Osteocyte (in vitro differentiated cells): ENCODE results near the gene SLC10A1. TPM values are rescaled to one million over a fixed set of nuclear protein-coding genes. Genes with fewer than 3 reads are reported as not detected.

Experiments
- DNase-seq: peaks from one replicate; pipeline ENCODE4 v3.0.0; 2021; ENCODE audit warnings: mixed read lengths; ENCODE audit not compliant: unreplicated experiment; ENCODE audit errors: extremely low spot score
- H3K27ac Mint-ChIP-seq: one replicate; pipeline ENCODE4 v1.8.0; 2021; ENCODE audit warnings: mild to moderate bottlenecking, mixed read lengths; ENCODE audit not compliant: unreplicated experiment
- H3K27me3 Mint-ChIP-seq: one replicate; pipeline ENCODE4 v1.8.0; 2021; ENCODE audit warnings: mixed read lengths; ENCODE audit not compliant: unreplicated experiment
- H3K36me3 Mint-ChIP-seq: one replicate; pipeline ENCODE4 v1.8.0; 2021; ENCODE audit warnings: mixed read lengths; ENCODE audit not compliant: unreplicated experiment
- H3K4me1 Mint-ChIP-seq: one replicate; pipeline ENCODE4 v1.8.0; 2021; ENCODE audit warnings: mixed read lengths; ENCODE audit not compliant: unreplicated experiment
- H3K4me3 Mint-ChIP-seq: one replicate; pipeline ENCODE4 v1.8.0; 2021; ENCODE audit warnings: mild to moderate bottlenecking, moderate library complexity, mixed read lengths; ENCODE audit not compliant: unreplicated experiment
- H3K9me3 Mint-ChIP-seq: one replicate; pipeline ENCODE4 v1.8.0; 2021; ENCODE audit warnings: mixed read lengths; ENCODE audit not compliant: unreplicated experiment
- total RNA-seq: library from RNA; stranded (reverse); gene quantifications from 2 replicates; pipeline ENCODE4 v1.2.1, GENCODE V29; 2021
- TF ChIP-seq, protein P1 (sequence below): fragments of 200-600 bp; sonication (generic); IDR thresholded peaks from 2 replicates; pipeline ENCODE4 v1.5.0; 2021; ENCODE audit warnings: antibody characterized with exemption, mild to moderate bottlenecking, moderate library complexity

Gene SLC10A1
- total RNA-seq, 1 donor from 2014 or later = not detected

DNA sequence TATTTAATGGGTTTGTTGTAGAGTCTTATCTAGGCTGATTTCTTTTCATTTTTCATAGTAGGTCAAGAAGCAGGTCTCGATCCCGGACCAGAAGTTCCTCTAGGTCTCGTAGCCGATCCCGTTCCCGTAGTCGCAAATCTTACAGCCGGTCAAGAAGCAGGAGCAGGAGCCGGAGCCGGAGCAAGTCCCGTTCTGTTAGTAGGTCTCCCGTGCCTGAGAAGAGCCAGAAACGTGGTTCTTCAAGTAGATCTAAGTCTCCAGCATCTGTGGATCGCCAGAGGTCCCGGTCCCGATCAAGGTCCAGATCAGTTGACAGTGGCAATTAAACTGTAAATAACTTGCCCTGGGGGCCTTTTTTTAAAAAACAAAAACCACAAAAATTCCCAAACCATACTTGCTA lies 25.9 kb downstream of the SLC10A1 start:
- TF ChIP-seq, protein P1, sequence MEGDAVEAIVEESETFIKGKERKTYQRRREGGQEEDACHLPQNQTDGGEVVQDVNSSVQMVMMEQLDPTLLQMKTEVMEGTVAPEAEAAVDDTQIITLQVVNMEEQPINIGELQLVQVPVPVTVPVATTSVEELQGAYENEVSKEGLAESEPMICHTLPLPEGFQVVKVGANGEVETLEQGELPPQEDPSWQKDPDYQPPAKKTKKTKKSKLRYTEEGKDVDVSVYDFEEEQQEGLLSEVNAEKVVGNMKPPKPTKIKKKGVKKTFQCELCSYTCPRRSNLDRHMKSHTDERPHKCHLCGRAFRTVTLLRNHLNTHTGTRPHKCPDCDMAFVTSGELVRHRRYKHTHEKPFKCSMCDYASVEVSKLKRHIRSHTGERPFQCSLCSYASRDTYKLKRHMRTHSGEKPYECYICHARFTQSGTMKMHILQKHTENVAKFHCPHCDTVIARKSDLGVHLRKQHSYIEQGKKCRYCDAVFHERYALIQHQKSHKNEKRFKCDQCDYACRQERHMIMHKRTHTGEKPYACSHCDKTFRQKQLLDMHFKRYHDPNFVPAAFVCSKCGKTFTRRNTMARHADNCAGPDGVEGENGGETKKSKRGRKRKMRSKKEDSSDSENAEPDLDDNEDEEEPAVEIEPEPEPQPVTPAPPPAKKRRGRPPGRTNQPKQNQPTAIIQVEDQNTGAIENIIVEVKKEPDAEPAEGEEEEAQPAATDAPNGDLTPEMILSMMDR = no peak
- Mint-ChIP-seq H3K27ac (no peak overlapping the region), H3K4me3 (no peak overlapping the region), H3K36me3 (peaks cover 67% of the 10 kb centered on the region), H3K27me3 (no peaks in the 10 kb centered on the region), H3K4me1 (peaks cover 35% of the 10 kb centered on the region), H3K9me3 (no peaks in the 10 kb centered on the region)
- peak; percentile 62 for DNase-seq

DNA sequence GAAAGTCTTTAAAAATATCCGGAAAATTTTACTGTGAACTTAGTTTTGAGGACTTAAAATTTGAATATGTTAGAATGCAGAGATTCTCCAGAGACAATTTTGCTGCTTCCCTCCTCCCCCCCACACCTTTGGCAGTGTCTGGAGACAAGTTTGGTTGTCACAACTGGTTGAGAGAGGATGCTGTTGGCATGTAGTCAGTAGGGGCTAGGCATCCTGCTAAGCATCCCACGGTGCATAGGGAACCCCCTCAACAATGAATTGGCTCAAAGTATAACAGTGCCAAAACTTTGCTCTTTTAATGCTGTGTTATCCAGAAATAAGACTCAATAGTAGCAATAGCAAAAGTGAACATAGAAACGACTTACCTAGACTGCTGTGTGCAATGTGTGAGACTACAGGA lies 26.5 kb downstream of the SLC10A1 start:
- TF ChIP-seq, protein P1 = no peak
- Mint-ChIP-seq H3K4me1 (peaks cover 38% of the 10 kb centered on the region), H3K27me3 (no peaks in the 10 kb centered on the region), H3K27ac (no peak overlapping the region), H3K9me3 (no peaks in the 10 kb centered on the region), H3K4me3 (no peak overlapping the region), H3K36me3 (peaks cover 62% of the 10 kb centered on the region)
- DNase-seq = no peak

DNA sequence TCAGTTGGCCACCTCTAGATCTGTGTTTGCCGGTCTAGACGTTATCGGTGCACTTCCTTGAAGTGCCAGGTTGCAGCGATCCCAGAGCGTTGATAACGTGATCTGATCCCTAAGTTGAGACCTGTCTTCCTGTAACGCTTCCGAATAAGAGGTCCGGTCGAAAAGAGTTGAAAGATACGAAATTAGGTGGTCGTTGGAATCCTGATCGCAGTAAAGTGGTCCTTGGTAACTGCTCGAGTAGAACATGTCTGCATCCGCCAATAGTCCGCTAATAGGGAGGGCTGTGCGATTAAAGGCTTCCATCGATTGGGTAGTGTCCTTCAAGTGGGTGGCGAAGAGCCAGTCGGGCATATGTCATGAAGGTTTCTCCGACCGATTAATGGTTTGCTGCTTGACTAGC lies 27.4 kb downstream of the SLC10A1 start:
- Mint-ChIP-seq H3K27ac (no peak overlapping the region), H3K36me3 (peaks cover 56% of the 10 kb centered on the region), H3K4me1 (peaks cover 38% of the 10 kb centered on the region), H3K9me3 (no peaks in the 10 kb centered on the region), H3K4me3 (peak overlapping the region; percentile 23), H3K27me3 (no peaks in the 10 kb centered on the region)
- TF ChIP-seq, protein P1 = no peak
- DNase-seq = peak; percentile 36

DNA sequence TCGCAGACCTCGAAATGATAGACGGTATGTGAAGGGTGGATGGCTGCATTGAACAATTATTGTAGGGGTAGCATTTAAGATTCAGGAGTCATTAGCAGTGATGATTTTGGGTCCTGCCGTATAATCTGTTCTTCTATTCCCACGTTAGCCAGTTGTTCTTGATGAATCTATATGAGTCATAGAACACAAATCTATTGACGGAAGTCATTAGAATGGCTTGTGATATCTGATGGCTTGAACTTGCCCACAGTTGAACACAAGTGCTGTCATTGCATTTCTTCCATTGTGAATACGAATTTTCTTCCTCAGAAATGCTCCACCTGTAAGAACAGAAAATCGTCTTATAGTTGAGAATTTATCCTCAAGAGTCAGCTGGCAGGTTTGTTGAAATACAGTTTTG lies 28.2 kb downstream of the SLC10A1 start:
- H3K36me3 Mint-ChIP-seq = peaks cover 55% of the 10 kb centered on the region
- no peaks in the 10 kb centered on the region for H3K27me3 Mint-ChIP-seq
- DNase-seq = peak; percentile 15
- H3K4me3 Mint-ChIP-seq = peak overlapping the region; percentile 95
- TF ChIP-seq, protein P1 = no peak
- no peaks in the 10 kb centered on the region for H3K9me3 Mint-ChIP-seq
- H3K27ac Mint-ChIP-seq = peak overlapping the region; percentile 3
- peaks cover 38% of the 10 kb centered on the region for H3K4me1 Mint-ChIP-seq

DNA sequence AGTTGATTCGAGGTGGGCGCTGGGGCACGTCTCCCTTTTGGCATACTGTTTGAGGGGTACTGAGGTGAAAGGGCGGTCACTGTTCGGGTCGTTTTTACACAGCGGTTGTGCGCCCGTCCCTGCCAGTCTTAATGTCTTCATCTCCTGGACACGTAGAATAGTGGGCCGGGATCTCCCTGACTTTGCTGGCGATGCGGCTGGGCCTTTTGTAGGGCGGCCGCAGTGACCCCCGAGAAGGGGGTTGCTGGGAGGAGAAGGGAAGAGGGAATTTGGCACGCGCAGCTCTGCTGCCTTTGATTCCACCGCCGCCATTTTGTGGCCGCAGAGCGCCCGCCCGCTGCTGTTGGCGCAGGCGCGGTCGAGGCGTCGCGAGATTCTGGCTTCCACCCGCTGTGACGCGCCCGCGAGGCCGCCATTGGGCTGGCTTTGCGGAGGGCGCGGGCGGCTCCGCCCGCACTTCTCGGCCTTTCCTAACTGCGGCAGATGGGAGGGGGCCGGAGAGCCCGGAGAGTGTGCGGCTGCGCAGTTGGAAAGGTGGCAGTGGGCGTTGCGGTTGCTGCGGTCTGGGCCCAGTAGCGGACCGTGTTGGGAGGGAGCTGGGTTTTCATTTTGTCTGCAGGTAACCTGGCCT lies 29.6 kb downstream of the SLC10A1 start:
- TF ChIP-seq, protein P1 = no peak
- peaks cover 38% of the 10 kb centered on the region for H3K4me1 Mint-ChIP-seq
- DNase-seq = peak; percentile 98
- no peaks in the 10 kb centered on the region for H3K27me3 Mint-ChIP-seq
- peak overlapping the region; percentile 100 for H3K27ac Mint-ChIP-seq
- peaks cover 45% of the 10 kb centered on the region for H3K36me3 Mint-ChIP-seq
- no peaks in the 10 kb centered on the region for H3K9me3 Mint-ChIP-seq
- H3K4me3 Mint-ChIP-seq = peak overlapping the region; percentile 95
